Kidney capillary endothelial cell (primary cell): ENCODE results near the gene PLEKHG5.

ENCODE experiments used
- DNase-seq: peaks from one replicate; pipeline ENCODE4 v3.0.0-alpha.2; 2018; ENCODE audit warnings: low spot score

Gene PLEKHG5, protein sequence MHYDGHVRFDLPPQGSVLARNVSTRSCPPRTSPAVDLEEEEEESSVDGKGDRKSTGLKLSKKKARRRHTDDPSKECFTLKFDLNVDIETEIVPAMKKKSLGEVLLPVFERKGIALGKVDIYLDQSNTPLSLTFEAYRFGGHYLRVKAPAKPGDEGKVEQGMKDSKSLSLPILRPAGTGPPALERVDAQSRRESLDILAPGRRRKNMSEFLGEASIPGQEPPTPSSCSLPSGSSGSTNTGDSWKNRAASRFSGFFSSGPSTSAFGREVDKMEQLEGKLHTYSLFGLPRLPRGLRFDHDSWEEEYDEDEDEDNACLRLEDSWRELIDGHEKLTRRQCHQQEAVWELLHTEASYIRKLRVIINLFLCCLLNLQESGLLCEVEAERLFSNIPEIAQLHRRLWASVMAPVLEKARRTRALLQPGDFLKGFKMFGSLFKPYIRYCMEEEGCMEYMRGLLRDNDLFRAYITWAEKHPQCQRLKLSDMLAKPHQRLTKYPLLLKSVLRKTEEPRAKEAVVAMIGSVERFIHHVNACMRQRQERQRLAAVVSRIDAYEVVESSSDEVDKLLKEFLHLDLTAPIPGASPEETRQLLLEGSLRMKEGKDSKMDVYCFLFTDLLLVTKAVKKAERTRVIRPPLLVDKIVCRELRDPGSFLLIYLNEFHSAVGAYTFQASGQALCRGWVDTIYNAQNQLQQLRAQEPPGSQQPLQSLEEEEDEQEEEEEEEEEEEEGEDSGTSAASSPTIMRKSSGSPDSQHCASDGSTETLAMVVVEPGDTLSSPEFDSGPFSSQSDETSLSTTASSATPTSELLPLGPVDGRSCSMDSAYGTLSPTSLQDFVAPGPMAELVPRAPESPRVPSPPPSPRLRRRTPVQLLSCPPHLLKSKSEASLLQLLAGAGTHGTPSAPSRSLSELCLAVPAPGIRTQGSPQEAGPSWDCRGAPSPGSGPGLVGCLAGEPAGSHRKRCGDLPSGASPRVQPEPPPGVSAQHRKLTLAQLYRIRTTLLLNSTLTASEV

DNA sequence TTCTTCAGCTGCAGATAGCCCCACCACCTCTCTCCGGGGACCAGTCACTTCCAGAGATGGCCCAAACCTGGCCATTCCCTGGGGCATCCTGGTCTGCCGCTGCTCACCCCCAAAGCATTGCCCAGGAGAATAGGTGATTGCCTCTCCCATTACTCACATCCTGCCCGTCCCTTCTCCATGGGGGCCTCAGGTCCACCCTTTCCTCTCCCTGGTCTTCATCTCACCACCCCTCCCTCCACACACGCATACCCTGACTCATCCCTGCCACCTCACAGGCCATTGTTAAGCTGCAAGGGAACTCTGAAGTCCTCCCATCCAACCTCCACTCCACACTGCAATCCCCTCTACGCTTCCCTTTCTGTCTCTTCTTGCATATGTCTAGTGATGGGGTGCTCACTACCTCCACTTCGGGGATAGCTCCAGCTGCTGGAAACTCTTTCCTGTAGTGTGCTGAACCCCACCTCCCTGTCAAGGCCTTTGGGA is at the start of gene PLEKHG5:
Gene PLEKHG5 (minus strand): TSS at position 188 of the 483 bp plus-strand sequence. CDS start 14,096 bp downstream, outside the sequence.
- peak; percentile 92 for DNase-seq

- DNase-seq, result no peak
Measured at GRCh38 chr1:6538956-6539355, 47.5 kb upstream of the PLEKHG5 start.

DNA sequence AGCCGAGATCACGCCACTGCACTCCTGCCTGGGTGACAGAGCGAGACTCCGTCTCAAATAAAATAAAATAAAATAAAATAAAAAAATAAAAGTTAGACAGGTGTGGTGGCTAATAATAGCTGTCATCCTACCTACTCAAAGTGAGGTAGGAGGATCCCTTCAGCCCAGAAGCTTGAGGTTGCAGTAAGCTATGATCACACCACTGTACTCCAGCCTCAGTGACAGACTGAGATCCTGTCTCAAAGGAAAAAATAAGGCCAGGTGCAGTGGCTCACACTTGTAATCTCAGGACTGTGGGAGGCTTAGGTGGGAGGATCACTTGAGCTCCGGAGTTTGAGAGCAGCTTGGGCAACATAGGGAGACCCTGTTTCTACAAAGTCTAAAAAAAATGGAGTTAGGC is 44.8 kb upstream of the PLEKHG5 start:
- no peak for DNase-seq

- no peak for DNase-seq
Measured at GRCh38 chr1:6535214-6535613, 43.7 kb upstream of the PLEKHG5 start.

DNA sequence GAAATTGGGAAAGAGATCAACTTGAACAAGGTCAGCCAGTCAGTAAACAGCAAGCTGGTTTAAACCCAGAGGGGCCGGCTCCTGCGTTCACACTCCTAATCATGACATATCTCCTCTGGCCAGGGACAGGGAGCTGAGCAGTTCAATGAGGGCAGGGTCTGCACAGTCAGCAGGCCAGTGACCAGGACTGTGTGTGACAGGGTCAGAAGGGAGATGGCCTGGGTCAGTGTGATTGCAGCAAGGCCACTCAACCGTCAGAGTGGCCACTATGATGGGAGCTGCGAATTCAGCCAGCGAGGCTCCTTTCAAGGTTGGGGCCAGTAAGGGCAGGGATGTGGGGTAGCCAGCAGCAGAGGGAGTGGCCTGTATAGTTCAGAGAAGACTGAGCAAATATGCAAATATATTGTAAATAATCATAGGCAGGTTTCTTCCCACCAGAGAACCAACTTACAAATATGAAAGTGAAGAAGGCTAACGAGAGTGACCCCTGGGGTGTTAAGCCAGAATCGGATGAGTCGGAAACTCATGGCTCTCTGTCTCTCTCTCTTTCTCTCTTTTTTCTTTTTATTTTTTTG is 42.9 kb upstream of the PLEKHG5 start:
- DNase-seq, result no peak

DNA sequence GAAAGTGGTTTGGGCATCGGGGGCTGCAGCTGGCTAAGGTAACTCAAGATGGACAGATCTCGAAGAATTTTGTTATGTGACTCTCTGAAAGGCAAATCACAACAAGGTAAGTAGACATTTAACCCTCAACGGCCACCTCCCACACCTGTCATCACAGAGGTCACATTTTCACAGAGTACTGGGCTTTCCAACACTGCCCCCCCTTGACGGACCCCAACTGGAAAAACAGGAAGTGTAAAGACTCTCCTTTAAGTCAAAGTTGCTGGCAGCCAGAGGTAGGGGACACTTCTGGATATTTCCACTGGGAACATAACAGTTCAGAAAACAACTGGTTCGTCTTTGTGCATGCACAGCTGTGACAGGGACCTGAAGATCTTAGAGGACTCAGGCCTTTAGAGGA is 40.5 kb upstream of the PLEKHG5 start:
- DNase-seq, result no peak

DNA sequence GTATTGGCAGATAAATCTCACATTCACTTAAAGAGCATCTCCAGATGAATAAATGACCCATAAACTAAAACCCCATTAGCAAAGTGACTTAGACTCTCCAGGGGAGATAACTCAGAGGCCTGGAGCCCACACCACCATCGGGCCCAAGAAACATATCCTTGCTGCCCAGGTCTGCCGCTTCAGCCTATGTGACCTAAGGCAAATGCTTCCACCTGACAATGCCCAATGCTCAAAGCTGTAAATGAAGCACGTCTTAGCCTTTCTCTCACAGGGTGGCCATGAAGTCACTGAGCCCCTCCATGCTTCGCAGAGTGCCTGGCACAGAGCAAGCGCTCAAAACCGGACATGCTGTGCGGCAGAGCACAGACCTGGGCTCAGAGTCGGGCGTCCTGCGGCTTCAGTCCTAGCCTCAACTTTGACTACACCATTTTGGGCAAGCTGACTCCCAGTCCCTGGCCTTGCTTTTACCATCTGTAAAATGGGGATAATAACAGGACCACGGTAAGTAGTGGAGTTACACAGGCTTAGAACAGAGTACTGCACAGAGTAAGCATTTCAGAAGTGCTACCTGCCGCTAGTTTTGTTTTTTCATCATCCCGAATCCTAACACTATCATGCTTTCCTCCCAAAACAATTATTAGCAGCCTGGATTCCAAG is 39.2 kb upstream of the PLEKHG5 start:
- no peak for DNase-seq

DNA sequence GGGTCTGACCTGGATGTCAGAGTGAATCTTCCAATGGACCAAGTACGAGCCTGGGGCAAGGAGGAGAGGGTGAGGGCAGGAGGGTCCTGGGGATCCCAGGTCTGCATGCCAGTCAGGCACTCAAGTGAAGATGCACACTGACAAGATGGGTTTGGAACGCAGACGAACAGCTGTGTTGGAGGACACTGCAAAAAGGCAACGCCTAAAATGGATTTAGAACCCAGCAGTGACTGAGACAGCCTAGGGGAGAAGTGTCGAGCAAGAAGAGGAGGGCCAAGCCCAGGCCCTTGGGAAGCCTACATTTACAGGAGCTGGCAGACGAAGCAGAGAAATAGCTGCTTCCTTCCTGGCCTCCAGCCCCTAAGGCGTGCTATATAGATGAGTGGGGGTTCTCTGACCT is 37.0 kb upstream of the PLEKHG5 start:
- no peak for DNase-seq

- no peak for DNase-seq
Measured at GRCh38 chr1:6526316-6526715, 34.8 kb upstream of the PLEKHG5 start.

DNA sequence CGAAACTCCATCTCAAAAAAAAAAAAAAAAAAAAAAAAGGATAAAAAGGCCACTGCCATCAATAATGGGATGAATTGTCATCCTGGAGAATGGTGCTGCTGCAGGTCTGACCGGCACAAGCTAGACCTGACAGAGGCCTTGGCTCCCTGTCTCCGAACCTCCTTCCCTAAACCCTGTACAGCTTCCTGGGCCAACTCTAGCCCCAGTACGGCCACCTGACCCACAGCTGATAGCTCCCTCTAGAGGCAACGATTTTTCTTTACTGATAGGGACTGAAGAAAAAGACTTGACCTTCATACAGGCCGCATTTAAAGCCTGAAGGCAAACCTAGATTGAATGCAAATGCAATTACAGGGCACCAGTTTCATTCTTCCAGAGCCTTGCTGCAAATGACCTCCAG is 32.1 kb upstream of the PLEKHG5 start:
- peak; percentile 40 for DNase-seq

GRCh38 chr1:6521536-6521935 is 30.1 kb upstream of the PLEKHG5 start:
- DNase-seq, result no peak

DNA sequence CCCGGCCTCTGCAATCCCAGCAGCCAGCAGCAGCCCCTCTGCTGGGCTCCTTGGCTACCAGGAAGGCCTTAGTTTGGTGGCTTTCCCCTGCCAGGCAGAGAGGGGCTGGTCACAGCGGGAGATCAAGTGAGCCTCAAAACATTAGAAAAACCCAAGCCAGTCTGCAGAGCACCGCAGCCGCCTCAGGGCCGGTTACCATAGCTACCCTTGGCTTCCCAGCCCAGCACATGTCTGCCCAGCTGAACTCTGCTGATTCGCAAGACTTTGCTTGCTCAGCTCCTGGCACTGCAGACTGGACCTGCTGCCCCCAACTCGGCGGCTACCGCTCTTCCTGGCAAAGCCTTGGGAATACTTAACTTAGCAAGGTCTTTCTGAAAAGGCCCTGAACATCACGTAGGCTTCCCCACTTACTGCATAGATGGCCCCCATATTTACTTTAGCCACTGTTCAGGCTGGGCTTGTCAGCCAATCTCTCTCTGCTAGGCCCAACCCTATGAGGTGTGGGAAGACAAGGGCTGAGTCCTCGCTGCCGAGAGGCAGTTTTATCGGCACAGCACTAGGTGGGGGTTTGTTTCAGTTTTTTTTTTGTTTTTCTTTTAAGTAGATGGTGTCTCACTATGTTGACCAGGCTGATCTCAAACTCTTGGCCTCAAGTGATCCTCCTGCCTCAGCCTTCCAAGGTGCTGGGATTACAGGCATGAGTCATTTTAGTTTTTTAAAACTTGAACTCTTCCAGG is 28.6 kb upstream of the PLEKHG5 start:
- DNase-seq, result no peak

GRCh38 chr1:6519491-6519934 is 28.0 kb upstream of the PLEKHG5 start:
- DNase-seq, result no peak

GRCh38 chr1:6517435-6517851 is 26.0 kb upstream of the PLEKHG5 start:
- no peak for DNase-seq

GRCh38 chr1:6515771-6516170 is 24.3 kb upstream of the PLEKHG5 start:
- DNase-seq, result peak; percentile 45

DNA sequence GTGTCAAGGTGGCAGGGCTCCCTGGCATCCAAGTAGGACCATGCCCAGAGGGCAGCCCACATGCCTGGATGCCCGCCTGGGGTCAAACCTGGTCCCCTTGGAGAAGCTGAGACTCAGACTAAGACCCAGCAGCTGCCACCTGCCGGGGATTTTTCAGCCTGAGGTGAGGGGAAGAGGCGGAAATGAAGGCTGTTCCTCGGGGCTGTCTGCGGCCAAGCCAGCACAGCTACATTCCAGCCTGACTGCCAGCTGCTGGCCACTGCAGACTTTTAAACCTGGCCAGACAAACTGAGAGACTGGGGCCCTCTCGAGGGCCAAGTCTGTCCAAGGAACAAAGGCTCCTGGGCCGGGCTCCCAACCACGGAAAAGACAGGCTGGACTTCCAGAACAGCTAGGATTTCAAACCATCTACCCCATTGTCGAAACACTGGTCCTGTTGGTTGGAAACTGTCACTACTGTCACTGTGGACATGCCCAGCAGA is 21.9 kb upstream of the PLEKHG5 start:
- no peak for DNase-seq

DNA sequence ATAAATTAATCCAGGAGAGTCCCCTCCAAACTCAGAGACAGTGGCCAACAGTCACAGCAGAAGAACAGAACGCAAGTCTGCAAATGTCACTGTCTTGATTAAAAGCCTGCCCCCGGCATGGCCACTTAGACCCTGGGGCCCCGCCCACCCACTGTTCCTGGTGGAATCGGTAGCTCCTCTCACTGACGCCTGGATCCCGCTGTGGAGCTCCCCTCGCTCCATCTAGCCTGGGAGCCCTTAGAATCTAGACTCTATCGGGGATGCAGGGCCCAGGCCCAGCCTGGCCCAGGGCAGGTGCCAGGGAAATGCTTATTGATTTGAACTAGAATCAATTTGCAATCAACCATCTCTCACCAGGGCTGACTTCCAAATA is 21.4 kb upstream of the PLEKHG5 start:
- no peak for DNase-seq

- no peak for DNase-seq
Measured at GRCh38 chr1:6512245-6512907, 20.9 kb upstream of the PLEKHG5 start.

GRCh38 chr1:6511561-6512244 is 20.2 kb upstream of the PLEKHG5 start:
- no peak for DNase-seq

GRCh38 chr1:6511056-6511455 is 19.6 kb upstream of the PLEKHG5 start:
- DNase-seq, result no peak
